UCSD-AML1 (cell line): ENCODE results near the gene SH2D3A.
"Not testable (repeated sequence)": the region's sequence is repeated elsewhere in the genome, so short reads cannot be mapped to it uniquely, and the experiment has no call there.

ENCODE experiments used
- DNase-seq: peaks from one replicate; lab custom pipeline; 2025; ENCODE audit not compliant: unreplicated experiment; lab: John Stamatoyannopoulos, UW

SH2D3A gene

DNA sequence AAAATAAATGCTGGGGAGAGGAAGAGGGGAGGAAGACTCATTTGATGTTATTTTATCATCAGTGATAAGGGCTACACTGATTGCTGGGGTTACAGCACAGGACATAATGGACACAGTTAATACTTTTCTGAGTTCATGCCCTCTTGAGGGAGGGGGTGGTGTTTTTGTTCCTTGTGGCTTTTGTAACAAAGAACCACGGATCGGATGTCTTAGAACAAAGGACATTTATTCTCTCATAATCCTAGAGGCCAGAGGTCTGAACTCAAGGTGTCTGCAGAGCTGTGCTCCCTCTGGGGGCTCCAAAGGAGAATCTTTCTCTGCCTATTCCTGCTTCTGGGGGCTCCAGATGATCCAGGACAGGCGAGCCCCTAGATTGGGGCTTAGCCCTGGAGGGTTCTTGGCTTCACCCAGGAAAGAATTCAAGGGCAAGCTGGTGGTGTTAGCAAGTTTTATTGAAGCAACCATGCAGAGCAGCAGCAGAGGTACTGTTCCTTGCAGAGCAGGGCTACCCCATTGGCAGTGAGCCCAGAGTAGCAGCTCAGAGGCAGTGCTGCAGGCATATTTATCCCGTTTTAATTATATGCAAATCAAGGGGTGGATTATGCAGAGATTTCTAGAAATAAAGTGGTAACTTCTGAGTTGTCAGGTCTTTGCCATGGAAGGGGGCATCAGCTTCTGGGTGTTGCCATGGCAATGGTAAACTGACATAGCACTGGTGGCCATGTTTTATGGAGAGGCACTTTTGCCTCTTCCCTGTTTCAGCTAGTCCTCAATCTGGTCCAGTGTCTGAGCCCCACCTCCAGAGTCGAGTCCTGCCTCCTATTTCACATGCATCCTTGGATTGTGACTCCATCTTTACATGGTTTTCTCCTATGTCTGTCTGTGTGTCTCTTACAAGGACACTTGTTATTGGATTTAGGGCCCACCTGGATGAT is 23.2 kb upstream of the SH2D3A start:
- no peak for DNase-seq

- no peak for DNase-seq
Observed at GRCh38 chr19:6788896-6789295, 21.7 kb upstream of the SH2D3A start.

DNA sequence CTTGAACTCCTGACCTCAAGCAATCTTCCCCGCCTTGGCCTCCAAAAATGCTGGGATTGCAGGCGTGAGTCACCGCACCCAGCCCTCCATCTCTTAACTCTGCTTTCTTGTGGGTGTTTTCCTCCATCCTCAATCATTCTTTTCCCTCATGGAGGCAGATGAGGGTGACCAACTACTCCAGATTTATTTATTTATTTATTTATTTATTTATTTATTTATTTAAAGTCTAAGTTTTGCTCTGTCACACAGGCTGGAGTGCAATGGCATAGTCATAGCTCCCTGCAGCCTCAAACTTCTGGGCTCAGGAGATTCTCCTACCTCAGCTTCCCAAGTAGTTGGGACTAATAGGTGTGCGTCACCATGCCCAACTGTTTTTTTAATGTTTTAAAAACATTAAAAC is 20.2 kb upstream of the SH2D3A start:
- DNase-seq: no peak

DNA sequence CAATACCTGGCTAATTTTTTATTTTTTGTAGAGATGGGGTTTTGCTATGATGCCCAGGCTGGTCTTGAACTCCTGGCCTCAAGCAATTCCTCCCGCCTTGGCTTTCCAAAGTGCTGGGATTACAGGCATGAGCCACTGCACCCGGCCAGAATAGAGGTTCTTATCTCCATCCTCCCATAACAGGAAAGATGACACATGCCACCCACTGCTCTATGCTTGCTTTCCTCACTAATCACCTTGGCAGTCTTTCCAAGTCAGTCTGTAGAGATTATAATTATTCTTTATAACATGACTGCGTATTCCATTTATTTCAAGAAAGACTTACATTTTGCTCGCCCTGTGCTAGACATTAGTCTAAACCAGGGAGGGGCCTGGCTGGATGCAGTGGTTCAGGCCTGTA is 12.0 kb upstream of the SH2D3A start:
- DNase-seq: no peak

- DNase-seq: no peak
Observed at GRCh38 chr19:6778386-6778785, 11.2 kb upstream of the SH2D3A start.

DNA sequence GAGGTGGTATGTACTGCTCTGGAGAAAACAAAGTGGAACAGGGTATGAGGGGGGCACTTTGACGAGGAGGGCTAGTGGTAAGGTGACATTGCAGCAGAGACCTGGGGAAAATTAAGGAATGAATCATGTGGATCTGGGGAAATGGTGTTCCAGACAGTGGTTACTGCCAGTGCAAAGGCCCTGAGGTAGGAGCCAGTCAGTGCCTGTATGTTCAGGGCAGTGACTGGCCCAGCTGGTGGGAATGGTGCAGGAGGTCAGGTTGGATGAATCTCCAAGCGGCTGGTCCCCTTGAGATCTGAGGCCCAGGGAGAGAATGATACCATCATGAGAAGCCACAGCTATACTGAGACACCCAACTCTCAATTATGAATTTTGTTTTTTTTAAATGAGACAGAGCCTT is 10.2 kb upstream of the SH2D3A start:
- no peak for DNase-seq

GRCh38 chr19:6776999-6777398 is 9.8 kb upstream of the SH2D3A start:
- no peak for DNase-seq

- not testable (repeated sequence) for DNase-seq
Observed at GRCh38 chr19:6776045-6776444, 8.8 kb upstream of the SH2D3A start.

DNA sequence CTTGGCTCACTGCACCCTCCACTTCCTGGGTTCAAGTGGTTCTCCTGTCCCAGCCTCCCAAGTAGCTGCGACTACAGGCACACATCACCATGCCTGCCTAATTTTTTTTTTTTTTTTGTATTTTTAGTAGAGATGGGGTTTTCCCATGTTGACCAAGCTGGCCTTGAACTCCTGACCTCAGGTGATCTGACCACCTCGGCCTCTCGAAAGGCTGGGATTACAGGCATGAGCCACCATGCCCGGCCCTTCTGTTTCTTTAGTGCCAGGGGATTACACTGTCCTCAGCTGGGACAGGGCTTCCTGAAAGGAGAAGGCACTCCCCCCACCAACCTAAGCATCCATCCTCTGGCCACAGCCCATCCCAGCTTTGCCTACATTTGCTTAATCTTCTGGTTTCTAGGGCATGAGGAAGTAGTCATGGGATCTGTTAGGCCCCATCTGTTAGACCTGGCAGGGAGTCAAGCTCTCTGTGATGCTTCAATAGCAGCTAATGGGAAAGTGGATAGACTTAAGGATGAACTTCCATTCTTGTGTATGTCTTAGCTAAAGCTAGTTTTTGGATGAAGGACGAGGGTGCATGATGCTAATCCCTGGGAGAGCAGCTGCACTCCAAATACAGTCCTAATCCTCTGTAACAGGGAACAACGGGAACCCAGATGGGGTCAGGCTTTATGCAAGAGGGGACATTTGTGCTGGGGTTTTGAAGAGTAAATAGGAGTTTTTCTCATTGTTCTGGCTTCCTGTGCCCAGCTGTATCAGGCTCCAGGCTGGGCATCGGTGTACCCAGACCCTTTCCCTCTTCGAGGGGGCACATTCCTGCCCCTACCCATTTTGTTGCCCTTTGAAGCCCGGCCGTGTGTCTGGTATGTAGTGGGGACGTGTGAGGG is 7.8 kb upstream of the SH2D3A start:
- DNase-seq: peak; percentile 18

DNA sequence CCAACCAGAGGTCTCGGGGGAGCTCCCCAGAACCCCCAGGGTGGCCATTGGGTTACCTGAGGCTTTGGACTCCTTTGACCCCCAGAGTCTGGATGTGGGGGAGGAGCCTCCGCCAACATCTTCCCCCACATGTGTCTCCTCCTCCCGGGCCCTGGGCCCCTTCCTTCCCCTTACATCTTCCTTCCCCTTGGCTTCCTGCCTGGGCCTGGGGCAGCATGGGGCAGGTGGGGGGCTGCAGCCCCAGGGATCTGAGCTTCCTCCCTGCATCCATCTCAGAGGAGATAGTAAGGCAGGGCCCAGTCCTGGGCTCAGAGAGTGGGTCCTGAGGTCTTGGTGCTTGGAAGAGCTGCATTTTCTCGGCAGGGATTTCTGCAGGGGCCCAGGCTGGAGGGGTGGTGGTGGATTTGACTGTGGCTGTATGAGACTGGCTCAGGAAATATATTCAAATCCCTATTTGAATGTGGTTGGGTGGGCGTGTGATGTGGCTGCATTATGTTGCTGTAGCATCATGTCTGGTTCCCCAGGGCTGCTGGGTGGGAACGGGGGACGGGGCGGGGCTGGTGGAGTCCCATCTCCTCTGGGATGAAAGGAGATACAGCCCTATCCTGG is 6.2 kb upstream of the SH2D3A start:
- peak; percentile 79 for DNase-seq

DNA sequence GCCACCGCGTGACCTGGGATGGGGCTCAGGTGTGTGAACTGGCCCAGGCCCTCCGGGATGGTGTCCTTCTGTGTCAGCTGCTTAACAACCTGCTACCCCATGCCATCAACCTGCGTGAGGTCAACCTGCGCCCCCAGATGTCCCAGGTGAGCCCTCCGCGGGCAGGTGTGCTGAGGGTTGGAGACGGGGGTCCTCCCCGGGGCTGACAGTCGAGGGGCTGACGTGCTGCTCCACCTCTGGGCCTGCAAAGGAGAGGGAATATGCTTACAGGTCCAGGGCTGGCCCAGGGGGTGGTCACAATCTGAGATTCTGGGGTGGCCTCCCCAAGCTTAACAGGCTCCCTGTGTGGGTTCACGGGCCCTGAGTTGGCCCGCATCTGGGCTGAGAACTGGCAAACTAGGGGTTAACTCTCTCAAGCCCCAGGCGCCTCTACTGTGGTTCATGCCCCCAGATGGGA is 5.7 kb upstream of the SH2D3A start:
- no peak for DNase-seq

DNA sequence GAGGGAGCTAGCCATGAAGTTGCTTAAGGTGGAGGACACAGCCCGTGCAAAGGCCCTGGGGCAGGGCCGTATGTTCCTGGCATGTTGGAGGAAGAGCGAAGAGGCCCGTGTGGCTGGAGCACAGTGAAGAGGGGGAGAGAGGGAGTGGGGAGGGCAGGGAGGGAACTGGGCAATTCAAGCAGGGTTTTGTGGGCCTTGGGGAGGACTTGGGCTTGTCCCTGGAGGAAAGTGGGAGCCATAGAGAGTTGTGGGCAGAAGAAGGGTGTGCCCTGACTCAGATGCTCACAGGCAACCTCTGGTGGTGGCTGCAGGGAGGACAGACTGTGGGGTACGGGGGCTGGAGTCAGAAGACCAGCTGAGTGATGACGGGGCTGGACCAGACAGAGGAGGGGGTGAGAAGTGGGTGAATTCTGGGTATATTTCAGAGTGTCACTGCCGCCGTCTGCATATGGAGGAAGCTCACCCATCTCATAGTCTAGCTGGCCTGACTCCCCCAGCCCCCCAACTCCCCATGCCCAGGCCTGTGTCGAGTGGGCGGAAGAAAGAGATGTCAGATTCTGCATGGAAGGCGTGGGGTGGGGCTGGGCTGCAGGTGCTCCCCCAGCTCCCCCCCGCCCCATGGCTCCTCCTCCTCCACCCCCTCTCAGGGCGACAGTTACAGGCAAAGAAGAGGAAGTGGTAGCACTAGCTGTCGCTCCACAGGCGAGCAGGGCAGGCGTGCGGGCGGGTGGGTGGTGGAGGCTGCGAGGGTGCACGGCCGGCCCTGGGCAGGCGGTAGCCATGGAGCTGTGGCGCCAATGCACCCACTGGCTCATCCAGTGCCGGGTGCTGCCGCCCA is 5.0 kb upstream of the SH2D3A start, which contains the start of gene VAV1:
VAV1 (plus strand) TSS at position 681 of the 838 bp plus-strand sequence; CDS start at position 781, 100 bp downstream.
- DNase-seq: peak; percentile 93

DNA sequence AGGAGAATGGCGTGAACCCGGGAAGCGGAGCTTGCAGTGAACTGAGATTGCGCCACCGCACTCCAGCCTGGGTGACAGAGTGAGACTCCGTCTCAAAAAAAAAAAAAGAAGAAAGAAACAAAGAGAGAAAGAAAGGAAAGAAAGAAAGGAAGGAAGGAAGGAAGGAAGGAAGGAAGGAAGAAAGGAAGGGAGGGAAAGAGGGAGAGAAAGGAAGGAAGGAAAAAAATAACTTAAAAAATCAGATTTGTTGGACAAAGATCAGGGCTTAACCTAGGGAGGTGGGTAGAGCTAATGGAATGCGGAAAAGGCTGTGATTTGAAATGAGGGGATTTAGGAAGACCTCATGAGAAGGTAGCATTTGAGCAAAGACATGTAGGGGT is 4.4 kb upstream of the SH2D3A start:
- not testable (repeated sequence) for DNase-seq

DNA sequence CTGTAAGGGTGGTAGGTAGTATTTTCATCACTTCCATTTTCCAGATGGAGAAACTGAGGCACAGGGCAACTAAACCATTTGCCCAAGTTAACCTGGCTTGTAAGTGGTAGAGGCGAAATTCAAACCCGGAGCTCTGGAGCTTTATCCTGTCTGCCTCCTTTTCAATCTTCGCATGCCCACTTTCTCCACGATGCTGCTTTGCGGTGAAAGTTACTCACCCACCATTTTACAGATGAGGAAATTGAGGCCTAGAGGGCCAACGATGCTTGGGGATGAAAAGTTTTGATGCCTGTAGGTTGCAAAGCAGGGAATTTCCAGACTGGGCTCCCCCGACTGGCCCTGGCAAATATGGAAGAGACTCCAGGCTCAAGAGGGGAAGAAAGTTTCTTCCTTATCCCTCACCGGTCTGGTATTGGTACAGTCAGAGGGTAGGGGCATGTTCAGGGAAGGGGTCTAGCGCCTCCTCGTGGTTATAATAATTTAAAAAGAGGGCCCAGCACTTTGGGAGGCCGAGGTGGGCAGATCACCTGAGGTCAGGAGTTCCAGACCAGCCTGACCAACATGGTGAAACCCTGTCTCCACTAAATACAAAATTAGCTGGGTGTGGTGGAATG is 1.9 kb upstream of the SH2D3A start:
- DNase-seq: peak; percentile 31

DNA sequence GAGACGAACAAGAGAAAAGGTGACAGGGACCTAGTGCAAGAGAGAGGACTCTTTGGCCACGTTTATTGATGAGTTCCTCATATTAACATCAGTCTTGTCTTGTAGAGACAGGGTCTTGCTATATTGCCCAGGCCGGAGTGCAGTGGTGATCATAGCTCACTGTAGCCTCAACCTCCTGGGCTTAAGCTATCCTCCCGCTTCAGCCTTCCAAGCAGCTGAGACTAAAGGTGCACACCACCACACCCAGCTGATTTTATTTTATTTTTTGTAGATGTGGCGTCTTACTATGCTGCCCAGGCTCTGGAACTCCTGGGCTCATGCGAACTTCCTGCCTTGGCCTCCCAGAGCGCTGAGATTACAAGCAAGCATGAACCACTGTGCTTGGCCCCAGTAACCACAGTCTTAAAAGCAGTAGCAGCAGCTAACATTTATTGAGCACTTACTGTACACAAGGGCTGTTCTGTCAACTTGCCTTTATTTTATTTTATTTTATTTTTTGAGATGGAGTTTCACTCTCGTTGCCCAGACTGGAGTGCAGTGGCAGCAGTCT is 1.1 kb upstream of the SH2D3A start:
- DNase-seq: no peak

GRCh38 chr19:6767081-6767356 is 216 bp downstream of the SH2D3A start:
- no peak for DNase-seq

DNA sequence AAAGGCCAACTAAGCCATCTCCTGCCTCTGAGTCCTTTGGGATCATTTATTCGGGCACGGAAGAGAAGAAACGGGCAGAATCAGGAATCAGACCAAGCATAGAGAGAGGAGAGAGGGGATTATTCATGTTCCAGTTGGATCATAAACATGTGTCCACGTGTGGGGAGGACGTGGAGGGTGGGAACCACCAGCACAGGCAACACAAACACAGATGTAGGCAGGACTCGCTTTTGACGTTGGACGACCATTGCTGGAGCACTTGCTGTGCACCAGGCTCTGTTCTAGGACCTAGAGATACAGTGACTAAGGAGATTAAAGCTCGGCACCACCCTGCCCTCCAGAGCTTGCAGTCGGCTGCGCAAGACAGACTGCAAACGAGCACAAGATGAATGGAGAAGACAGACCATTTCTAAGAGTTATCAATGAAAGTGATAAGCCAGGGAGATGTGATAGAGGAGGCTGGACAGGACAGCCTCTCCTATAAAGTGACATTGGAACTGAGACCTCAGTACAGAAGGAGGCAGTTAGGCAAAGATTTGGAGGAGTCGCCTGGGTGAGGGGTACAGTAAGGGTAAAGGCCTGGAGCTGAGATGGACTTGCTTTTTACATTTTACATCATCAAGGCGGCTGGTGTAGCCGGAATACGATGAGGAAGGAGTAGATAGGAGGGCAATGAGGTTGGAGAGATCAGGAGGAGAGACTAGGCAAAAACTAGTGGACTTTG is 716 bp downstream of the SH2D3A start:
- DNase-seq: no peak

- no peak for DNase-seq
Observed at GRCh38 chr19:6765738-6766356, 1.4 kb downstream of the SH2D3A start.
